ENCODE measurements around the gene KDELR1. TPM values are rescaled to one million over a fixed set of nuclear protein-coding genes. Genes with fewer than 3 reads are reported as not detected.

KDELR1 gene
- total and polyA plus RNA-seq, 9 of the 15 experiments (the other 6 are each of a cell fraction or from before 2014, with no cell fraction given) = 6.1 to 165 (median 58.5) TPM

DNA sequence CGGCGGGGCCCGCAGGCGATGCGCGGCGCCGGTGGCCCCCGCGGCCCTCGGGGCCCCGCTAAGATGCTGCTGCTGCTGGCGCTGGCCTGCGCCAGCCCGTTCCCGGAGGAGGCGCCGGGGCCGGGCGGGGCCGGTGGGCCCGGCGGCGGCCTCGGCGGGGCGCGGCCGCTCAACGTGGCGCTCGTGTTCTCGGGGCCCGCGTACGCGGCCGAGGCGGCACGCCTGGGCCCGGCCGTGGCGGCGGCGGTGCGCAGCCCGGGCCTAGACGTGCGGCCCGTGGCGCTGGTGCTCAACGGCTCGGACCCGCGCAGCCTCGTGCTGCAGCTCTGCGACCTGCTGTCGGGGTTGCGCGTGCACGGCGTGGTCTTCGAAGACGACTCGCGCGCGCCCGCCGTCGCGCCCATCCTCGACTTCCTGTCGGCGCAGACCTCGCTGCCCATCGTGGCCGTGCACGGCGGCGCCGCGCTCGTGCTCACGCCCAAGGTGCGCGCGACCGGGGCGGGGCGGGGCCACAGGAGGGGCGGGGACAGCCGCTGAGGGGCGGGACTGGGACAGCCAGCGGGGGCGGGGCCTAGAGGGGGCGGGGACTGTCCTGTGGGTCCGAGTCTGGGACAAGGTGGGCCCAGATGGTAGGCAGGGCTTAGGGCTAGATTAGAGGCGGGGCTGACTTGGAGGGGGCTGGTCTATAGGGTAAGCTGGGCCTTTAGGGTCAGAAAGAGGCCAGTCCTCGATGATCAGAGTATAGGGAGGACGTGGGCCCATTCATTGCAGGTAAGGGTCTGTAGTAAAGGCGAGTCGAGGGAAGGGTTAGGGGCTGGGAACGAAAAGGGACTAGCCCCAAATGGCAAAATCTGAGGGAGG is 7.3 kb upstream of the KDELR1 start (continued):
- TF ChIP-seq ZC3H4 (CRISPR knock-in tag; IDR thresholded peaks at IDR 0.05; ENCODE audit: borderline replicate concordance) = no peak
- TF ChIP-seq, protein P1, sequence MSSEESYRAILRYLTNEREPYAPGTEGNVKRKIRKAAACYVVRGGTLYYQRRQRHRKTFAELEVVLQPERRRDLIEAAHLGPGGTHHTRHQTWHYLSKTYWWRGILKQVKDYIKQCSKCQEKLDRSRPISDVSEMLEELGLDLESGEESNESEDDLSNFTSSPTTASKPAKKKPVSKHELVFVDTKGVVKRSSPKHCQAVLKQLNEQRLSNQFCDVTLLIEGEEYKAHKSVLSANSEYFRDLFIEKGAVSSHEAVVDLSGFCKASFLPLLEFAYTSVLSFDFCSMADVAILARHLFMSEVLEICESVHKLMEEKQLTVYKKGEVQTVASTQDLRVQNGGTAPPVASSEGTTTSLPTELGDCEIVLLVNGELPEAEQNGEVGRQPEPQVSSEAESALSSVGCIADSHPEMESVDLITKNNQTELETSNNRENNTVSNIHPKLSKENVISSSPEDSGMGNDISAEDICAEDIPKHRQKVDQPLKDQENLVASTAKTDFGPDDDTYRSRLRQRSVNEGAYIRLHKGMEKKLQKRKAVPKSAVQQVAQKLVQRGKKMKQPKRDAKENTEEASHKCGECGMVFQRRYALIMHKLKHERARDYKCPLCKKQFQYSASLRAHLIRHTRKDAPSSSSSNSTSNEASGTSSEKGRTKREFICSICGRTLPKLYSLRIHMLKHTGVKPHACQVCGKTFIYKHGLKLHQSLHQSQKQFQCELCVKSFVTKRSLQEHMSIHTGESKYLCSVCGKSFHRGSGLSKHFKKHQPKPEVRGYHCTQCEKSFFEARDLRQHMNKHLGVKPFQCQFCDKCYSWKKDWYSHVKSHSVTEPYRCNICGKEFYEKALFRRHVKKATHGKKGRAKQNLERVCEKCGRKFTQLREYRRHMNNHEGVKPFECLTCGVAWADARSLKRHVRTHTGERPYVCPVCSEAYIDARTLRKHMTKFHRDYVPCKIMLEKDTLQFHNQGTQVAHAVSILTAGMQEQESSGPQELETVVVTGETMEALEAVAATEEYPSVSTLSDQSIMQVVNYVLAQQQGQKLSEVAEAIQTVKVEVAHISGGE (CRISPR knock-in tag; IDR thresholded peaks at IDR 0.05) = peak in 1 of 3 experiments; percentile 88; a peak in 2 of 6 replicates
- no peak for TF ChIP-seq ZNF764 (CRISPR knock-in tag; IDR thresholded peaks at IDR 0.05; ENCODE audit: low read depth)
- TF ChIP-seq, protein P2, sequence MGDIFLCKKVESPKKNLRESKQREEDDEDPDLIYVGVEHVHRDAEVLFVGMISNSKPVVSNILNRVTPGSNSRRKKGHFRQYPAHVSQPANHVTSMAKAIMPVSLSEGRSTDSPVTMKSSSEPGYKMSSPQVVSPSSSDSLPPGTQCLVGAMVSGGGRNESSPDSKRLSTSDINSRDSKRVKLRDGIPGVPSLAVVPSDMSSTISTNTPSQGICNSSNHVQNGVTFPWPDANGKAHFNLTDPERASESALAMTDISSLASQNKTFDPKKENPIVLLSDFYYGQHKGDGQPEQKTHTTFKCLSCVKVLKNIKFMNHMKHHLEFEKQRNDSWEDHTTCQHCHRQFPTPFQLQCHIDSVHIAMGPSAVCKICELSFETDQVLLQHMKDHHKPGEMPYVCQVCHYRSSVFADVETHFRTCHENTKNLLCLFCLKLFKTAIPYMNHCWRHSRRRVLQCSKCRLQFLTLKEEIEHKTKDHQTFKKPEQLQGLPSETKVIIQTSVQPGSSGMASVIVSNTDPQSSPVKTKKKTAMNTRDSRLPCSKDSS (IDR thresholded peaks at IDR 0.05; ENCODE audit: low read depth, partially characterized antibody) = no peak
- TF ChIP-seq ZNF589 (CRISPR knock-in tag; IDR thresholded peaks at IDR 0.05; ENCODE audit: low read depth) = peak; percentile 96
- no peak for TF ChIP-seq RFX7 (CRISPR knock-in tag; IDR thresholded peaks at IDR 0.05)
- peak; percentile 67; the same call in 1 of the 2 replicates for TF ChIP-seq NBN (IDR thresholded peaks at IDR 0.05; ENCODE audit: low read depth)
- TF ChIP-seq, protein P3, sequence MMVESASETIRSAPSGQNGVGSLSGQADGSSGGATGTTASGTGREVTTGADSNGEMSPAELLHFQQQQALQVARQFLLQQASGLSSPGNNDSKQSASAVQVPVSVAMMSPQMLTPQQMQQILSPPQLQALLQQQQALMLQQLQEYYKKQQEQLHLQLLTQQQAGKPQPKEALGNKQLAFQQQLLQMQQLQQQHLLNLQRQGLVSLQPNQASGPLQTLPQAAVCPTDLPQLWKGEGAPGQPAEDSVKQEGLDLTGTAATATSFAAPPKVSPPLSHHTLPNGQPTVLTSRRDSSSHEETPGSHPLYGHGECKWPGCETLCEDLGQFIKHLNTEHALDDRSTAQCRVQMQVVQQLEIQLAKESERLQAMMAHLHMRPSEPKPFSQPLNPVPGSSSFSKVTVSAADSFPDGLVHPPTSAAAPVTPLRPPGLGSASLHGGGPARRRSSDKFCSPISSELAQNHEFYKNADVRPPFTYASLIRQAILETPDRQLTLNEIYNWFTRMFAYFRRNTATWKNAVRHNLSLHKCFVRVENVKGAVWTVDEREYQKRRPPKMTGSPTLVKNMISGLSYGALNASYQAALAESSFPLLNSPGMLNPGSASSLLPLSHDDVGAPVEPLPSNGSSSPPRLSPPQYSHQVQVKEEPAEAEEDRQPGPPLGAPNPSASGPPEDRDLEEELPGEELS (CRISPR knock-in tag; IDR thresholded peaks at IDR 0.05; ENCODE audit: borderline replicate concordance) = peak; percentile 79; the same call in 1 of the 2 replicates
- peak; percentile 86 for TF ChIP-seq POLR2H (tag; IDR thresholded peaks at IDR 0.05; ENCODE audit: low read depth)
- no peak for TF ChIP-seq PCBP1 (IDR thresholded peaks at IDR 0.05; ENCODE audit: low read depth, low read length, poor library complexity, severe bottlenecking)
- TF ChIP-seq NFIX (CRISPR knock-in tag; IDR thresholded peaks at IDR 0.05; ENCODE audit: low read depth) = no peak
- TF ChIP-seq POLR2A (conservative IDR thresholded peaks at IDR 0.05) = peak; percentile 98
- TF ChIP-seq KAT7 (CRISPR knock-in tag; IDR thresholded peaks at IDR 0.05; ENCODE audit: borderline replicate concordance) = peak; percentile 12; the same call in 1 of the 2 replicates
- no peak for TF ChIP-seq ZNF253 (CRISPR knock-in tag; conservative IDR thresholded peaks at IDR 0.05)
- 0 out of 2 replicates have a peak, but pooled peaks have one; percentile 42 for TF ChIP-seq KLF13 (tag; IDR thresholded peaks at IDR 0.05; ENCODE audit: borderline replicate concordance, low read depth)
- TF ChIP-seq TBL1XR1 (IDR thresholded peaks at IDR 0.05; ENCODE audit: low read length in 2 of 2) = no peak
- TF ChIP-seq ELF4 (CRISPR knock-in tag; IDR thresholded peaks at IDR 0.05) = peak; percentile 73; the same call in 1 of the 2 replicates
- peak in 1 of 2 experiments; percentile 93; a peak in 2 of 4 replicates for TF ChIP-seq NONO (IDR thresholded peaks at IDR 0.05; ENCODE audit: low read depth in 2 of 2, low read length in 1 of 2)
- no peak for TF ChIP-seq XRCC4 (IDR thresholded peaks at IDR 0.05; ENCODE audit: extremely low read depth, insufficient read depth, insufficient read length)

Data from K562 (cell line).